ENCODE data around the gene RANBP17. TPM values are rescaled to one million over a fixed set of nuclear protein-coding genes. Genes with fewer than 3 reads are reported as not detected.
"Not testable (repeated sequence)": the region's sequence is repeated elsewhere in the genome, so short reads cannot be mapped to it uniquely, and the experiment has no call there.

Gene RANBP17
- polyA plus RNA-seq, 4 donors: 7.1 to 16.5 (median 12.1) TPM

DNA sequence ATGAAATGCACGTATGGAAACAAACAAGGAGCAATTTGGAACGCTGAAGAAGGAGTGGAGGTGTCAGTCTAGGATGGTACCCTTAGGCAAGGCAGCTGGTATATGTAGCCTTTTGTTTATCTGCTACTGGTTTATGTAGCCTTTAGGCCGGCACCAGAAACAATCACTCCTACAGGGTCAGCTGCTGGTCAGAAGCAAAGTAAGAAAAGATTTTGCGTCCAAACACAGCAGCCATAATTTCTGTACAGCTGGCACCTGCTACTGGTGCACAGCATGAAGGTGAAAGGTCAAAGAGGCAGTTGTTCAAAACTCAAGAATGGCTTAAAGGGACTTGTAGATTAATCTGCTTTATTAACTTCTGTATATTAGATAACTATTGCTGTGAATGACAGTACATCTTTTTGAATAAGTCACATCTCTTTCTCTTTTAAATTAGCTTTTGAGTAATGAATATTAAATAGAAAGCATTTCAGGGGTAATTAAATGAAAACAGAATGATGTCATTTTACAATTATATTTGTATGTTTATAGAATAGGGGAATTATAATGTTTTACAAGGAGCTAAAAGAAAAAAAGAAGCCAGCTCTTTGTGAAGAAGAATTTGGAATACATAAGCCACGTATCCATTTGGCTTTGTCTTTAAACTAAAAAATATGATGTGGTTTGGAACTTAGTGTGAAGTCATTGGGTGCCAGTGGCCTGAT, 414.2 kb downstream of the RANBP17 start:
- DNase-seq (ENCODE audit: low read depth in 4 of 4, low spot score in 2 of 4): no peak

DNA sequence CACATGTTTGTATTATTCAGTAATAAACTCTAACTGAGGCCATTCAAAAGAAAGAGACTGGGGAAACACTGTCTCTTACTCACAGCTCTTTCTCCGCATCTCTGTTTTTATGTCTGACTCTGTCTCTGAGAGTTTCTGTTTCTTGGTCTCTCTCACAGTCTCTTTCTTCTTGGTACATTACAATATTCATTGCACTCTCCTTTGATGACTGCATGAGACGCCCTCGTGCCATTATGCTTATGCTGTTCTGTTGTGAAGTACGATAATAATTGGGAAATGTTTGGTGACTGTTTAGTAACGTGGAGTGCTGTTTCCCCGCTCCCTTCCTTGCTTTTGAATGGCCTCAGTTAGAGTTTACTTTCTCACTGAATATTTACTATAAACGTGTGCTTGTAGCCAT, 421.9 kb downstream of the RANBP17 start:
- DNase-seq (ENCODE audit: low read depth in 4 of 4, low spot score in 2 of 4): no peak

- no peak for DNase-seq (ENCODE audit: low read depth in 4 of 4, low spot score in 2 of 4)
Measured at GRCh38 chr5:171285465-171285864, 423.6 kb downstream of the RANBP17 start.

GRCh38 chr5:171288066-171288465, 426.2 kb downstream of the RANBP17 start:
- DNase-seq (ENCODE audit: low read depth in 4 of 4, low spot score in 2 of 4): no peak

DNA sequence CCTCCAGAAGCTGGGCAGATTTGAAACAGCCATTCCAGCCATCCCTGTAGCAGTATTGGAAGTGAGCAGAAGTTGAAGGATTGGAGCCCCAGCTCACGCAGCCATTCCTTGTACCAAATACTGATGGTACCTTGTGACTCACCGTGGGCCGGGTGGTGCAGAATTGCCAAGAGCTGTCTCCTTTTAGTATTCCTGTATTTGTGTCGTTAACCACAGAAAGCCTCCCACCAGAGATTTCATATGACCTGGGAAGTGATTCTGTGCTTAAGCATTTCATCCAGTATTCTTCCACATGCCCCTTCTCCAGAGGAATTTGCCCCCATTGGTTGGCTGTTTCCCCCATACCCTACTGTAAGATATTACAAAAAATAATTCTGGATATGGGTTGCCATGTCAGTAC, 429.6 kb downstream of the RANBP17 start:
- DNase-seq (ENCODE audit: low read depth in 4 of 4, low spot score in 2 of 4): no peak

GRCh38 chr5:171295299-171295698, 433.5 kb downstream of the RANBP17 start:
- no peak for DNase-seq (ENCODE audit: low read depth in 4 of 4, low spot score in 2 of 4)

GRCh38 chr5:171295801-171296200, 434.0 kb downstream of the RANBP17 start:
- no peak for DNase-seq (ENCODE audit: low read depth in 4 of 4, low spot score in 2 of 4)

DNA sequence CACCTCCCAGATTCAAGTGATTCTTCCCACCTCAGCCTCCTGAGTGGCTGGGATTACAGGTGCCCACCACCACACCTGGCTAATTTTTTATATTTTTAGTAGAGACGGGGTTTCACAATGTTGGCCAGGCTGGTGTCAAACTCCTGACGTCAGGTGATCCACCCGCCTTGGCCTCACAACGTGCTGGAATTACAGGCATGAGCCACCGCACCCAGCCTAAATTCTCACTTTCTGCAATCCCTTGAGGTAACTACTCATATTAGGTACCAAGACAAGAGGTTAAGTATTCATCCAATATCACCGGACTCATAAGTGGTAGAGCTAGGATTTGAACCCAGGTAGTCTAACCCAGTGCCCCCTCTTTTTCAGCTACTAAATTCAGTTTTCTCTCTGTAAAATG, 436.1 kb downstream of the RANBP17 start:
- DNase-seq (ENCODE audit: low read depth in 4 of 4, low spot score in 2 of 4): not testable (repeated sequence)

DNA sequence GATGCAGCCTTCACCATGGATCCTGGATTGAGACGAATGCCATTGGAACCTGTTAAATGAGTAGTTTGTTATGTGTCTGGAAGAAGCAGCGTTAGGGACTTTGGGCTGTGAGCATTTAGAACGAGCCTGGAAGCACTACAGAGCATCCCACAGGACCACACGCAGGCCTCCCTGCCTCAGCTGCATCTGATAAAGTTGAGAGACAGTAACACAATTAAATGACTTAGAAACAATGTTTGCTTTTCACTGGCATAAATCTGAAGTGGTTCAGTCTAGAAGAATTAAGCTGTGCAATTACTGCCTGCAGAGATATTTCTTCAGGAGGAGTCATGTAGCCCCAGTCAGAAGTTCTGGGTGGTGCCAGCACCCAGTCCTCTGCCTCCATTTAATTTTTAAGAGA, 437.4 kb downstream of the RANBP17 start:
- no peak for DNase-seq (ENCODE audit: low read depth in 4 of 4, low spot score in 2 of 4)

DNA sequence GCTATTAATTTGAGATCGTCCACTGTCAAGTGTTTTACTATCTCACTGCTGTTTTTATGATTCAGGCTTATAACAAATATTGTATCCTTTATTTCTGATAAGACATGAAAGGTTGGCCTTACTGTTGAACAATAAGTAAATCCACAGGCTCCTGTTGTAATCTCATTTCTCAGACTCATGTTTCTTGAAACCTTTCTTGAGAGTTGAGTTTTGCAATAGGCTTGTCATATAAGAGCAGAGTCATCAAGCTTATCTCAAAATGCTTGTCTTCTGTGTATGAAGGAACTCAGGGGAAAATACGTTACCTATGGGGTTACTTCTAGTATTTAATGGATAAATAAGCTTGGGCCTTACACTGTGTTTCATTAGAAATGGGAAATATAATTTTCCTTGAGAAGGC, 438.0 kb downstream of the RANBP17 start:
- no peak for DNase-seq (ENCODE audit: low read depth in 4 of 4, low spot score in 2 of 4)

- no peak for DNase-seq (ENCODE audit: low read depth in 4 of 4, low spot score in 2 of 4)
Measured at GRCh38 chr5:171300358-171300757, 438.5 kb downstream of the RANBP17 start.

GRCh38 chr5:171306166-171306565, 444.3 kb downstream of the RANBP17 start:
- DNase-seq (ENCODE audit: low read depth in 4 of 4, low spot score in 2 of 4): no peak

DNA sequence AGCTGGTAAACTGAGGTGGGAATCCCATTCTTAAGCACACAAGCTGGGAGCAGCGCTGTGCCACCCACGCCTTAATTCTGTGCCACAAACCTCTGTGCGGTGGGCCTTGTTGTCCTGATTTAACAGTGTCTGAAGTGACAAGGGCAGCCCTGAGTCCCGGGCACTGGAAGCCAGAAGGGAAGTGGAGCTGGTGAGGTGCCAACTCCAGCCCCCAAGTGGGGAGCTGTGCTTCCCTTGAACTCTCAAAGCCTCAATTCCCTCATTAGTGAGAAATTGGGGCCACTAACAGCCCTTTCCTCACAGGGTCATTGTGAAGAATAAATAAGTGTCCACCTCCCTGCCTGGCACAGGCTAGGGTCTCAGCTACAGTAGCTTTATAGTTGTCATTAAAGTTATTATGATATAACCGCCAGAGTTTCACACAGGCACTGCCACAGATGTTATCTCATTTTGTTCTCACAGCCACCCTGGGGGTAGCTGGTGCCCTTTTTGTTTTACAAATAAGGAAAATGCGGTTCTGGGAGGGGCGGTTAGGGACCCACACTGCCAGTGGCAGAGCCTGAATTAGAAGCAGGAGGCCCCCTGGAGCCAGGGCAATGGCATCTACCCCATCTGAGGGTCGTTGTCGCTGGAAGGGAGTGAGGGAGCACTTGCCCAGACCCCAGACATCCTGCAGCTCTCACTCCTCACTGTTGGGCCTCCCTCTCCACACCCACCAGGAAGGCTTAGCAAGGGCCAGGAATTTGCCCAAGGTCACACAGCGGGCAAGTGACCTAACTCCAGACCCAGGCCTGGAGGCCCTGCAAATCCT, 445.2 kb downstream of the RANBP17 start:
- no peak for DNase-seq (ENCODE audit: low read depth in 4 of 4, low spot score in 2 of 4)

GRCh38 chr5:171307789-171308452, 446.1 kb downstream of the RANBP17 start:
- DNase-seq (ENCODE audit: low read depth in 4 of 4, low spot score in 2 of 4): no peak

GRCh38 chr5:171308453-171309275, 446.8 kb downstream of the RANBP17 start, which contains the start of gene TLX3:
TLX3 (plus strand) TSS chr5:171309248; CDS start chr5:171309366, 118 bp downstream.
- DNase-seq (ENCODE audit: low read depth in 4 of 4, low spot score in 2 of 4): no peak

DNA sequence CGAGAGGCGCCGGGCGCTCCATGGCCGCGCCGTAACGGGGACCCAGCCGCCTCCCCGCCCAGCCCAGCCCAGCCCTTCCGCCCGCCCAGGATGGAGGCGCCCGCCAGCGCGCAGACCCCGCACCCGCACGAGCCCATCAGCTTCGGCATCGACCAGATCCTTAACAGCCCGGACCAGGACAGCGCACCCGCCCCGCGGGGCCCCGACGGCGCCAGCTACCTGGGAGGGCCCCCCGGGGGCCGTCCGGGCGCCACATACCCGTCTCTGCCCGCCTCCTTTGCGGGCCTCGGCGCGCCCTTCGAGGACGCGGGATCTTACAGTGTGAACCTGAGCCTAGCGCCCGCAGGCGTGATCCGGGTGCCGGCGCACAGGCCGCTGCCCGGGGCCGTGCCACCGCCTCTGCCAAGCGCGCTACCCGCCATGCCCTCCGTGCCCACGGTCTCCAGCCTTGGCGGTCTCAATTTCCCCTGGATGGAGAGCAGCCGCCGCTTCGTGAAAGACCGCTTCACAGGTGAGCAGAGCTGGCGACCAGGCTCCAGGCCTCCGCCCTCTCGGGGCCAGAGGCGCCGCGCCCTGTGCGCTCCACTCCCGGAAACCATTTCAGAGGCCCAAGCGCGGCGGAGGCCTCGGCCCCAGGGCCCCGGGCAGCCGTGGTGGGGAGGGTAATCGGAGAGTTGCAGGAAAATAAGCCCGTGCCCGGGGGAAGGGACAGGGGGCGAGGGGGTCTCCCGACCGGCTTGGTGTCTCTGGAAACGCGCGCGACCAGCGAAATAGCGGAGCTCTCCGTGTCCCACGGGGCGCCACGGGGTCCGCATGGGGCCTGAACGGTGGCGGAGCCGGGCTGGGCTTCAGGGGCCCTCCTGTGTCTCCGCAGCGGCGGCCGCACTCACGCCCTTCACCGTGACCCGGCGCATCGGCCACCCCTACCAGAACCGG, 447.7 kb downstream of the RANBP17 start:
- DNase-seq (ENCODE audit: low read depth in 4 of 4, low spot score in 2 of 4): no peak

GRCh38 chr5:171310212-171310818, 448.5 kb downstream of the RANBP17 start:
- DNase-seq (ENCODE audit: low read depth in 4 of 4, low spot score in 2 of 4): no peak

DNA sequence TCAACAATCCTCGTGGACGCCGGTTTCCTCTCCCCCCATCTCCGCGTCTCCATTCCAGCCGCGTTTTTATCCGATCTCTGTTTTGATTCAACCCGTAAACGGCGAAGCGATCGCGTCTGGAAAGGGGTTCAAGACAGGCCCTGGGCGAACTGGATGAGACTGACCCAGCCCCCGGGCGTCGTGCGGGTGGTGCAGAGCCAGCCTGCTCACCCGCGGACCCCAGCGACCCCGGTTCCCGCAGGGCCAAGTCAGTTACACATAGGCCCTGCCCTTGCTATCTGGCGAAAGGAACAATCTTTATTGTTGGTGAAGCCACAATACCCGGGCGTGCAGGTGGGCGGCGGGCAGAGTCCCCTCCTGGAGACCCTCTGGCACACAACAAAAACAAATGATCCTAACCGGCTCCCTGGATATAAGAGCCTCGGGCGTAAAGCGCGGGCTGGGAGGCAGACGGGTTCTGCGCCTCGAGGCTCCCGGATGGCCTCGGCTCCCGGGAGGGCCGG, 449.1 kb downstream of the RANBP17 start:
- no peak for DNase-seq (ENCODE audit: low read depth in 4 of 4, low spot score in 2 of 4)
